HG03558 (cell line): ENCODE measurements around the gene ATP1A1.

Experiments
- ATAC-seq: cut with Tn5 transposase; IDR thresholded peaks from one replicate; pipeline ENCODE4 v1.9.1; 2021; ENCODE audit warnings: moderate number of reproducible peaks; ENCODE audit not compliant: unreplicated experiment; ENCODE audit errors: extremely low read depth

ATP1A1 gene

DNA sequence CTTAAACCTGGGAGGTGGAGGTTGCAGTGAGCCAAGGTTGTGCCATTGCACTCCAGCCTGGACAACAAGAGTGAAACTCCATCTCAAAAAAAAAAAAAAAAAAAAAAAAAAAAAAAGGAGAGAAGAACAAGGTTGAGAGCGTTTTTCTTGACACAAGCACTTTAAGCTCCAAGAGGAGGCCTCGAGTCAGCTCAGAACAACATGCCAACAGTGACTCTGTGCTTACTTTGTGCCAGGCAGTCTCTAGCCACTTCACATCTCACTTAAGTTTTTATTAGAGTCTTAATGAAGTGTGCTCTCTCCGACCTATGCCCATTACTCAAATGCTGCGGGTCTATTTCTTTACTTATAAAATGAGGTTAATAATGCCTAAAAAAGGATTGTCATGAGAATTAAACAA lies 13.0 kb downstream of the ATP1A1 start:
- no peak for ATAC-seq

DNA sequence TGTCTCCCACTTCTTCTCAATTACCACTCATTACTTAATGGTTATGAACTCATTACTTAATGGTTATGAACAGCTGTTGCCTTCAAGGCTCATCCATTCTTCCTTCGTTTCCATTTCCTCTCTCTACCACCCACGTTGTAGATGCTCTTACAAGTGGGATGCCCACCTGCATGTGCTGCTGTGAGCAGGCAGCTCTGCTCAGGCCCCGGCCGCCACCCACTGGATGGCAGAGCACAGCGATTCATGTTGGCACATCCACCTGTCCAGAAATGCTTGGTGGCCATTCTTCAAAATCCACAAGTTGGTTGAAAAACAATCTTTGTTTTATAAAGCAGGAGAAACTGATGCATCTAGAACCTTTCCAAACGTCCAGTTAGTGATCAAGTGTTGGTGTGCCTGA lies 14.5 kb downstream of the ATP1A1 start:
- no peak for ATAC-seq

GRCh38 chr1:116388122-116388521 lies 15.1 kb downstream of the ATP1A1 start:
- no peak for ATAC-seq

- ATAC-seq, result no peak
Measured at GRCh38 chr1:116389013-116389412, 16.0 kb downstream of the ATP1A1 start.

- no peak for ATAC-seq
Measured at GRCh38 chr1:116389686-116390085, 16.6 kb downstream of the ATP1A1 start.

GRCh38 chr1:116390195-116390594 lies 17.2 kb downstream of the ATP1A1 start:
- no peak for ATAC-seq

- ATAC-seq, result no peak
Measured at GRCh38 chr1:116391185-116391584, 18.1 kb downstream of the ATP1A1 start.

- no peak for ATAC-seq
Measured at GRCh38 chr1:116392717-116393404, 19.8 kb downstream of the ATP1A1 start.

GRCh38 chr1:116393792-116394191 lies 20.7 kb downstream of the ATP1A1 start:
- ATAC-seq, result no peak

GRCh38 chr1:116394270-116394669 lies 21.2 kb downstream of the ATP1A1 start:
- ATAC-seq, result no peak

GRCh38 chr1:116396769-116397168 lies 23.7 kb downstream of the ATP1A1 start:
- ATAC-seq, result no peak

DNA sequence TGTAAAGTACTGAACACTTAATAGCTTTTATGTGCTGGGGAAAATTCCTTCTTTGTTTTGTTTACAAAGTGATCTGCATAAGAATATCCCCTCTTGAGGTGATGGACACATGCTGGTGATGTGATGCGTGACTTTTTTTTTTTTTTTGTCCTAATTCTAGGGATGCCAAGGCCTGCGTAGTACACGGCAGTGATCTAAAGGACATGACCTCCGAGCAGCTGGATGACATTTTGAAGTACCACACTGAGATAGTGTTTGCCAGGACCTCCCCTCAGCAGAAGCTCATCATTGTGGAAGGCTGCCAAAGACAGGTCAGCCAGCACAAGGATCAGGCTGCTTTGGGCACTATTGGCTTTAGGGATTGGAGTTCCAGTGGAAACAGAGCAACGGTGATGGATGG lies 24.7 kb downstream of the ATP1A1 start:
- ATAC-seq, result no peak

DNA sequence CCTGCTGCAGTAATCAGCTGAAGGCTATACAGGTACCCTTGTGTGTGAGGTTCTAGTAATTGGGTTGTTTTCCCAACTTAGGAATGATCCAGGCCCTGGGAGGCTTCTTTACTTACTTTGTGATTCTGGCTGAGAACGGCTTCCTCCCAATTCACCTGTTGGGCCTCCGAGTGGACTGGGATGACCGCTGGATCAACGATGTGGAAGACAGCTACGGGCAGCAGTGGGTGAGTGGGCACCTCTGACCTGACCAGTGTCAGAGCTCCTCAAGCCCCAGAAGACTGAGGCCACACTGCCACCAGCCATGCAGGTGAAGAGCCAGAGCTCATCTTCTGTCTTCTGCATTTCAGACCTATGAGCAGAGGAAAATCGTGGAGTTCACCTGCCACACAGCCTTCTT lies 27.7 kb downstream of the ATP1A1 start:
- no peak for ATAC-seq

GRCh38 chr1:116401646-116402176 lies 28.7 kb downstream of the ATP1A1 start:
- no peak for ATAC-seq

GRCh38 chr1:116402333-116402732 lies 29.3 kb downstream of the ATP1A1 start:
- no peak for ATAC-seq

GRCh38 chr1:116403496-116404136 lies 30.6 kb downstream of the ATP1A1 start:
- no peak for ATAC-seq

GRCh38 chr1:116404699-116405098 lies 31.7 kb downstream of the ATP1A1 start:
- ATAC-seq, result no peak

GRCh38 chr1:116405241-116406135 lies 32.4 kb downstream of the ATP1A1 start:
- ATAC-seq, result no peak

DNA sequence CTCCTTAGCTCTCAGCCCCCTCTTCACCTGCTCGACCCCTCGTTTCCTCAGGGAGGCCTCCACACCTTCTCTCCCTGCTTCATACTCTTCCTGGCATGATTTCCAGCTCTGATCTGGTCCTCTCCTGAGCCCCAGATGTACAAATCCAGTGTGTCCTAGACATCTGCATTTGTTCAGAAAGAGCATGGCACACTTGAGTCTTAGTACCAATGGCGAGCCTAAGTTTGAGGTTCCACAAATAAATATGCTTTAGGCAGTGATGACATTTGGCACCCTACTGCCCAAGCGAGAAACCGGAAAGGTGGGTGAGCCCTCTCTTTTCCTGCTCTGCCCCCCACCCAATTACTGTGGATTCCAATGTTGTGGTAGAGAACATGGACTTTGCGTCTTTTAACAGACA lies 34.0 kb downstream of the ATP1A1 start:
- no peak for ATAC-seq

DNA sequence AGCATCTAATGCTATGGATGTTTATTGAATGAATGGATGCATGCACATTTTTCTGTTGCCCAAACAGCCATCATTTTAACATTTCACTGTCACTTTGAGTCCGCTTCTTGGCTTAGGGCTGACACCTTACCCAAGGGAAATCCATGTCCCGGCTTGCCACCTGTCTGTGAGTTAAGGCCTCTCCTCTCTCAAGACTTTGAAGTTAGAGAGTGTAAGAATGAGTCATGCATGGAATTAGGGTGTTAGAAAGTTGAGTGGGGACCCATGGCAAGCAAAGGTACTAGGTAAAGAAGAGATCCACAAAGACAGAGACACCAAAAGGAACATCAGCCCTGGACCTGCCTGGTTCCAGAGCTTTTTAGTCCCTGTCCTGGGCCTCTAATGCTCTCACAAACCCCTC lies 35.1 kb downstream of the ATP1A1 start:
- no peak for ATAC-seq
